Measurements from ENCODE around the gene NDUFC1.

NDUFC1 gene

GRCh38 chr4:139246166-139246565 is 56.1 kb downstream of the NDUFC1 start:
- no peak for DNase-seq

- DNase-seq = no peak
Measured at GRCh38 chr4:139245590-139245989, 56.7 kb downstream of the NDUFC1 start.

- peak; percentile 30 for DNase-seq
Measured at GRCh38 chr4:139243448-139244365, 58.6 kb downstream of the NDUFC1 start.

GRCh38 chr4:139242511-139243051 is 59.7 kb downstream of the NDUFC1 start:
- DNase-seq = no peak

- DNase-seq = no peak
Measured at GRCh38 chr4:139241784-139242151, 60.5 kb downstream of the NDUFC1 start.

- DNase-seq = no peak
Measured at GRCh38 chr4:139241086-139241783, 61.0 kb downstream of the NDUFC1 start.

Measured in hematopoietic multipotent progenitor cell treated with erythropoietin and hydrocortisone succinate and interleukin-3 and kit ligand, for 4 days (in vitro differentiated cells).